GM12875 (cell line): ENCODE measurements around the gene CDH13.

Source experiments
- H3K4me3 ChIP-seq: one replicate; pipeline ENCODE4 v1.5.1; 2011; ENCODE audit warnings: low read depth, low read length, control low read depth
- CTCF ChIP-seq: IDR thresholded peaks from 2 replicates; pipeline ENCODE4 v1.5.1; 2011; ENCODE audit warnings: low read depth, mild to moderate bottlenecking, control low read depth, inconsistent platforms, low read length, moderate library complexity, borderline replicate concordance; ENCODE audit not compliant: insufficient read depth

The CDH13 gene

GRCh38 chr16:83513008-83513755 lies 886.4 kb downstream of the CDH13 start:
- no peak overlapping the region for H3K4me3 ChIP-seq

GRCh38 chr16:83515395-83515794 lies 888.6 kb downstream of the CDH13 start:
- no peak for TF ChIP-seq CTCF
- no peak overlapping the region for H3K4me3 ChIP-seq

More at GRCh38 chr16:83513008-83513755, 886.4 kb downstream of the CDH13 start:
- TF ChIP-seq CTCF = no peak

- H3K4me3 ChIP-seq = no peak overlapping the region
- TF ChIP-seq CTCF = no peak
These were observed 890.2 kb downstream of the CDH13 start for GRCh38 chr16:83516931-83517330.

- no peak for TF ChIP-seq CTCF
- no peak overlapping the region for H3K4me3 ChIP-seq
These were observed 890.6 kb downstream of the CDH13 start for GRCh38 chr16:83517398-83517797.

GRCh38 chr16:83520596-83520995 lies 893.8 kb downstream of the CDH13 start:
- H3K4me3 ChIP-seq = no peak overlapping the region
- no peak for TF ChIP-seq CTCF

GRCh38 chr16:83530293-83530692 lies 903.5 kb downstream of the CDH13 start:
- no peak for TF ChIP-seq CTCF
- no peak overlapping the region for H3K4me3 ChIP-seq

GRCh38 chr16:83532634-83533033 lies 905.9 kb downstream of the CDH13 start:
- no peak overlapping the region for H3K4me3 ChIP-seq
- no peak for TF ChIP-seq CTCF
